Endodermal cell (in vitro differentiated cells): ENCODE results near the gene NUDT8. TPM values are rescaled to one million over a fixed set of nuclear protein-coding genes. Genes with fewer than 3 reads are reported as not detected.
A peak's percentile ranks its signal among the peaks of the same experiment; 100 is the strongest.

Experiments
- DNase-seq: peaks from one replicate; pipeline ENCODE4 v3.0.0-alpha.2; 2017
- H3K27ac ChIP-seq: 2 replicates; pipeline ENCODE4 v1.5.1; 2013; ENCODE audit warnings: mild to moderate bottlenecking, low read depth, low read length, moderate library complexity
- H3K27me3 ChIP-seq: 2 replicates; pipeline ENCODE4 v1.6.1; 2013; ENCODE audit warnings: mild to moderate bottlenecking, low read length, moderate library complexity; ENCODE audit not compliant: insufficient read depth, control insufficient read depth, poor library complexity, severe bottlenecking
- H3K36me3 ChIP-seq: 2 replicates; pipeline ENCODE4 v1.7.0; 2013; ENCODE audit warnings: mild to moderate bottlenecking, low read length, moderate library complexity; ENCODE audit not compliant: control insufficient read depth, insufficient read depth
- H3K4me1 ChIP-seq: one replicate; pipeline ENCODE4 v1.7.0; 2013; ENCODE audit warnings: low read length; ENCODE audit not compliant: control insufficient read depth, insufficient read depth
- H3K4me3 ChIP-seq: 2 replicates; pipeline ENCODE4 v1.5.1; 2013; ENCODE audit warnings: mild to moderate bottlenecking, low read length, moderate library complexity
- H3K9ac ChIP-seq: 2 replicates; pipeline ENCODE4 v1.6.1; 2013; ENCODE audit warnings: mild to moderate bottlenecking, low read length, moderate library complexity; ENCODE audit not compliant: poor library complexity, severe bottlenecking; ENCODE audit errors: extremely low read depth
- H3K9me3 ChIP-seq: 2 replicates; pipeline ENCODE4 v1.6.1; 2013; ENCODE audit warnings: mild to moderate bottlenecking, low read length, moderate library complexity; ENCODE audit not compliant: control insufficient read depth
- H3K27ac Mint-ChIP-seq: 2 replicates; pipeline ENCODE4 v1.8.0; 2020; ENCODE audit warnings: mixed read lengths
- H3K27me3 Mint-ChIP-seq: 2 replicates; pipeline ENCODE4 v1.8.0; 2021; ENCODE audit warnings: mild to moderate bottlenecking, mixed read lengths; ENCODE audit not compliant: insufficient read depth
- H3K36me3 Mint-ChIP-seq: 2 replicates; pipeline ENCODE4 v1.8.0; 2020; ENCODE audit warnings: low read depth, mixed read lengths
- H3K4me1 Mint-ChIP-seq: 2 replicates; pipeline ENCODE4 v1.8.0; 2020; ENCODE audit warnings: mixed read lengths
- H3K4me3 Mint-ChIP-seq: 2 replicates; pipeline ENCODE4 v1.8.0; 2020; ENCODE audit warnings: mild to moderate bottlenecking, moderate library complexity, mixed read lengths
- H3K9me3 Mint-ChIP-seq: 2 replicates; pipeline ENCODE4 v1.8.0; 2020; ENCODE audit warnings: mild to moderate bottlenecking, mixed read lengths
- WGBS, 2 experiments: methylation state at CpG; one replicate each; pipeline versions ENCODE4 v1.1.5 to v1.1.7; 2013; ENCODE audit warnings: missing lambda C conversion rate in 2 of 2, mixed read lengths in 1 of 2; ENCODE audit not compliant: insufficient coverage in 1 of 2, insufficient read length in 1 of 2; 5-methylcytosine and 5-hydroxymethylcytosine counted together
- long read RNA-seq, 4 experiments: library from polyadenylated mRNA in 2 of 4; library from RNA in 1 of 4; library from capped mRNA in 1 of 4; stranded (forward) in 3 of 4; unstranded in 1 of 4; transcript quantifications; one replicate each; pipeline ENCODE4 v2.0.0, GENCODE V29; 2020 to 2021; ENCODE audit warnings: inconsistent platforms in 1 of 4
- polyA plus RNA-seq, 2 experiments: library from polyadenylated mRNA; stranded (reverse); fragments of 50-300 nt; gene quantifications; one replicate each; pipeline ENCODE4 v1.2.3, GENCODE V29; 2013
- total RNA-seq, 2 donors: library from RNA; stranded (reverse); fragmentation: NEBNext Ultra II Directional in 1 of 2; extraction: Animal tissue kit (Norgen Biotek cat#: 25700) in 1 of 2; gene quantifications; 2 replicates in 1 of 2; 3 replicates in 1 of 2; pipeline ENCODE4 v1.2.1, GENCODE V29; 2021
- TF ChIP-seq, protein P1 (sequence below): fragments of 200-600 bp; sonication (generic); conservative IDR thresholded peaks from 2 replicates; pipeline ENCODE4 v1.5.0; 2021; ENCODE audit warnings: antibody characterized with exemption, mild to moderate bottlenecking

The NUDT8 gene, protein sequence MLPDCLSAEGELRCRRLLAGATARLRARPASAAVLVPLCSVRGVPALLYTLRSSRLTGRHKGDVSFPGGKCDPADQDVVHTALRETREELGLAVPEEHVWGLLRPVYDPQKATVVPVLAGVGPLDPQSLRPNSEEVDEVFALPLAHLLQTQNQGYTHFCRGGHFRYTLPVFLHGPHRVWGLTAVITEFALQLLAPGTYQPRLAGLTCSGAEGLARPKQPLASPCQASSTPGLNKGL
- 10 to 100 TPM in 1 of 2 donors, 1 to 10 TPM in 1; 9.5 to 13.1 TPM for total RNA-seq
- polyA plus RNA-seq (2013, experiment 1 of 2): 13.6 TPM
- polyA plus RNA-seq (2013, experiment 2 of 2): 13.4 TPM
- long read RNA-seq, experiment 1, transcript NUDT8-202 (4 exons, 728 nt): major isoform, 5 of 10 reads
- long read RNA-seq, experiment 1, partial matches to known transcripts: 2 of 10 reads
- long read RNA-seq, experiment 1, other reads (novel, unspliced or antisense): 3 of 10 reads
- long read RNA-seq, experiment 2, partial matches to known transcripts: 0 of 5 reads
- long read RNA-seq, experiment 2, other reads (novel, unspliced or antisense): 0 of 5 reads
- long read RNA-seq, experiment 3, partial matches to known transcripts: 1 of 4 reads
- long read RNA-seq, experiment 3, other reads (novel, unspliced or antisense): 0 of 4 reads
- long read RNA-seq, experiment 4: 0 reads

DNA sequence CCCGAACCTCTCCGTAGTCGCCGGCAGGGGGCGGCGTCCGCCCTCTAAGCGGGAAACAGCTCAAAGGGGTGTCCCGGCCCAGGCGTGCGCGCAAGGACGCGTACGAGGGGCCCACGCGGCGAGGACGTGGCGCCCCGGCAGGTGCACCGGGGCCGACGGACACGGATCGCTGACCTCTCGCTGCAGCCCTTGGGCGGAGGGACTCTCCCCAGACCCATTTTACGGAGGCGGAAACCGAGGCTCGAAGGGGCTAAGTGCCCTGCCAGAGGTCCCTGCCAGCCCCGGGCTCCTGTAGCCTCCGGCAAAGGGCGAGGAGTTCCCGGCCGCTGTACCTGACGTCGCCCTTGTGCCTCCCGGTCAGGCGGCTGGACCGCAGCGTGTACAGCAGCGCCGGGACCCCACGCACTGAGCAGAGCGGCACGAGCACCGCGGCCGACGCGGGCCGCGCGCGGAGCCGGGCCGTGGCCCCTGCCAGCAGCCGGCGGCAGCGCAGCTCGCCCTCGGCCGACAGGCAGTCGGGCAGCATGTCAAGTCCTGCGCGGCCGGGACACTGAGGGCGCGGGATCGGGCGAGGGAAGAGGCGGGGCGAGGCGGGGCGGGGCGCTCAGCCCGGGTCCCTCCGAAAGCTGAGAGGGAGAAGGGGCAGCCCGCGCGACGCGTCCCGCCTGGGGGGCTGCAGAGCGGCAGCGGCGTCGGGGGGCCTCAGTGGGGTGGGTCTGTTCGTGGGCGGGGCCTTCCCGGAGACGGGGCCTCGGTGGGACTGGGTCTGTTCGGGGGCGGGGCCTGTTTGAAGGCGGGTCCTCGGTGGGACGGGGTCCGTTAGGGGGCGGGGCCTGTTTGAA lies at the start of gene NUDT8:
NUDT8 (minus strand) TSS at position 552 of the 842 bp plus-strand sequence; CDS start at position 526, 26 bp downstream.
- no peaks in the 10 kb centered on the region for H3K9me3 ChIP-seq
- no peaks in the 10 kb centered on the region for H3K27me3 Mint-ChIP-seq
- peak within 1 kb of the TSS; percentile 65 for H3K4me3 Mint-ChIP-seq
- peaks cover 15% of the 10 kb centered on the region for H3K36me3 Mint-ChIP-seq
- TF ChIP-seq, protein P1, sequence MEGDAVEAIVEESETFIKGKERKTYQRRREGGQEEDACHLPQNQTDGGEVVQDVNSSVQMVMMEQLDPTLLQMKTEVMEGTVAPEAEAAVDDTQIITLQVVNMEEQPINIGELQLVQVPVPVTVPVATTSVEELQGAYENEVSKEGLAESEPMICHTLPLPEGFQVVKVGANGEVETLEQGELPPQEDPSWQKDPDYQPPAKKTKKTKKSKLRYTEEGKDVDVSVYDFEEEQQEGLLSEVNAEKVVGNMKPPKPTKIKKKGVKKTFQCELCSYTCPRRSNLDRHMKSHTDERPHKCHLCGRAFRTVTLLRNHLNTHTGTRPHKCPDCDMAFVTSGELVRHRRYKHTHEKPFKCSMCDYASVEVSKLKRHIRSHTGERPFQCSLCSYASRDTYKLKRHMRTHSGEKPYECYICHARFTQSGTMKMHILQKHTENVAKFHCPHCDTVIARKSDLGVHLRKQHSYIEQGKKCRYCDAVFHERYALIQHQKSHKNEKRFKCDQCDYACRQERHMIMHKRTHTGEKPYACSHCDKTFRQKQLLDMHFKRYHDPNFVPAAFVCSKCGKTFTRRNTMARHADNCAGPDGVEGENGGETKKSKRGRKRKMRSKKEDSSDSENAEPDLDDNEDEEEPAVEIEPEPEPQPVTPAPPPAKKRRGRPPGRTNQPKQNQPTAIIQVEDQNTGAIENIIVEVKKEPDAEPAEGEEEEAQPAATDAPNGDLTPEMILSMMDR: peak; percentile 96
- no peaks in the 10 kb centered on the region for H3K9me3 Mint-ChIP-seq
- no peaks in the 10 kb centered on the region for H3K36me3 ChIP-seq
- H3K4me1 ChIP-seq: peaks cover 8% of the 10 kb centered on the region
- H3K9ac ChIP-seq: peak within 1 kb of the TSS; percentile 39
- peak within 1 kb of the TSS; percentile 83 for H3K27ac ChIP-seq
- DNase-seq: peak; percentile 95
- 1% methylated on average over 40 to 102 of the region's 102 CpGs for WGBS, 2 experiments
- peak within 1 kb of the TSS; percentile 94 for H3K27ac Mint-ChIP-seq
- peaks cover 7% of the 10 kb centered on the region for H3K4me1 Mint-ChIP-seq
- H3K4me3 ChIP-seq: peak within 1 kb of the TSS; percentile 78
- H3K27me3 ChIP-seq: no peaks in the 10 kb centered on the region

GRCh38 chr11:67675058-67675747 lies 45.5 kb upstream of the NUDT8 start:
- H3K4me1 Mint-ChIP-seq: no peaks in the 10 kb centered on the region
- H3K27ac ChIP-seq: no peak overlapping the region
- H3K4me3 ChIP-seq: no peak overlapping the region
- no peak for DNase-seq
- TF ChIP-seq, protein P1: no peak
- no peak overlapping the region for H3K4me3 Mint-ChIP-seq
- H3K9ac ChIP-seq: no peak overlapping the region
- peaks cover 2% of the 10 kb centered on the region for H3K27me3 Mint-ChIP-seq
- no peak overlapping the region for H3K27ac Mint-ChIP-seq
- 92 to 93% methylated on average over 11 to 12 of the region's 12 CpGs for WGBS, 2 experiments
- no peaks in the 10 kb centered on the region for H3K36me3 ChIP-seq
- no peaks in the 10 kb centered on the region for H3K36me3 Mint-ChIP-seq
- H3K9me3 Mint-ChIP-seq: peaks cover 6% of the 10 kb centered on the region
- H3K27me3 ChIP-seq: no peaks in the 10 kb centered on the region
- H3K9me3 ChIP-seq: no peaks in the 10 kb centered on the region
- no peaks in the 10 kb centered on the region for H3K4me1 ChIP-seq

GRCh38 chr11:67674442-67674871 lies 44.7 kb upstream of the NUDT8 start, which contains the start of gene ALDH3B2:
ALDH3B2 (minus strand) TSS chr11:67674623; CDS start chr11:67666935, 7,688 bp downstream.
- TF ChIP-seq, protein P1: no peak
- H3K9me3 ChIP-seq: no peaks in the 10 kb centered on the region
- no peak within 1 kb of the TSS for H3K27ac Mint-ChIP-seq
- H3K4me1 Mint-ChIP-seq: no peaks in the 10 kb centered on the region
- H3K4me3 Mint-ChIP-seq: no peak within 1 kb of the TSS
- H3K4me3 ChIP-seq: no peak within 1 kb of the TSS
- no peaks in the 10 kb centered on the region for H3K36me3 ChIP-seq
- peaks cover 6% of the 10 kb centered on the region for H3K9me3 Mint-ChIP-seq
- no peaks in the 10 kb centered on the region for H3K27me3 ChIP-seq
- no peak within 1 kb of the TSS for H3K9ac ChIP-seq
- no peaks in the 10 kb centered on the region for H3K36me3 Mint-ChIP-seq
- H3K27me3 Mint-ChIP-seq: peaks cover 2% of the 10 kb centered on the region
- DNase-seq: peak; percentile 55
- H3K4me1 ChIP-seq: no peaks in the 10 kb centered on the region
- H3K27ac ChIP-seq: no peak within 1 kb of the TSS
- 89 to 97% methylated on average over 4 to 8 of the region's 8 CpGs for WGBS, 2 experiments
